Muscle layer of colon (tissue), 2 donors: Measurements from ENCODE around the gene CS.
A peak's percentile ranks its signal among the peaks of the same experiment; 100 is the strongest.
"Not testable (repeated sequence)": the region's sequence is repeated elsewhere in the genome, so short reads cannot be mapped to it uniquely, and the experiment has no call there.

ENCODE experiments used
- H3K27ac ChIP-seq: one replicate; pipeline ENCODE4 v1.7.0; 2013; ENCODE audit warnings: low read depth, mild to moderate bottlenecking, low read length, moderate library complexity
- H3K27me3 ChIP-seq, 2 donors: one replicate each; pipeline ENCODE4 v1.7.0; 2013; ENCODE audit warnings: low read length in 2 of 2, mild to moderate bottlenecking in 2 of 2; ENCODE audit not compliant: insufficient read depth in 2 of 2, control insufficient read depth in 1 of 2
- H3K36me3 ChIP-seq: one replicate; pipeline ENCODE4 v1.7.0; 2013; ENCODE audit warnings: mild to moderate bottlenecking, low read length; ENCODE audit not compliant: insufficient read depth
- H3K4me1 ChIP-seq: one replicate; pipeline ENCODE4 v1.7.0; 2013; ENCODE audit warnings: mild to moderate bottlenecking, low read length; ENCODE audit not compliant: insufficient read depth
- H3K4me3 ChIP-seq, 2 donors: one replicate each; pipeline ENCODE4 v1.7.0; 2013; ENCODE audit warnings: low read length in 2 of 2, low read depth in 1 of 2, mild to moderate bottlenecking in 1 of 2, moderate library complexity in 1 of 2
- H3K9ac ChIP-seq: one replicate; pipeline ENCODE4 v1.7.0; 2013; ENCODE audit warnings: low read length
- H3K9me3 ChIP-seq: one replicate; pipeline ENCODE4 v1.7.0; 2013; ENCODE audit warnings: mild to moderate bottlenecking, low read length
- donor health status: abdominal sarcoma.
- donor health status: Adenocarcinoma of cecum.

The CS gene

DNA sequence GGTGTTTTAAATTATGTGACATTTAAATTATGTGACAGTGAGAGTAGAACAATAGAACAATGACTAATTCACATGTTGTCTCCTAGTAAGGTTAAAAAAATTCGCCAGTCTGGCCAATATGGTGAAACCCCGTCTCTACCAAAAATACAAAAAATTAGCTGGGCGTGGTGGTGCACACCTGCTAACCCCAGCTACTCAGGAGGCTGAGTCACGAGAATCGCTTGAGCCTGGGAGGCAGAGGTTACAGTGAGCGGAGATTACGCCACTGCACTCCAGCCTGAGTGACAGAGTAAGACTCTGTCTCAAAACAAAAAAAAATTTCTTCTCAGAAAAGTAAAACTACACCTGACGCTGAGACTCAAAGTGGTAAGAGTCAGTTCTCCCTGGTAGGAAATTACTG lies 2.7 kb downstream of the CS start:
- Histone ChIP-seq H3K27me3 (no peaks in the 10 kb centered on the region), H3K9ac (no peak overlapping the region), H3K27ac (no peak overlapping the region), H3K4me1 (peaks cover 51% of the 10 kb centered on the region), H3K36me3 (no peaks in the 10 kb centered on the region), H3K9me3 (no peaks in the 10 kb centered on the region), H3K4me3 (peak overlapping the region in 1 of 2 donors; percentile 26)

DNA sequence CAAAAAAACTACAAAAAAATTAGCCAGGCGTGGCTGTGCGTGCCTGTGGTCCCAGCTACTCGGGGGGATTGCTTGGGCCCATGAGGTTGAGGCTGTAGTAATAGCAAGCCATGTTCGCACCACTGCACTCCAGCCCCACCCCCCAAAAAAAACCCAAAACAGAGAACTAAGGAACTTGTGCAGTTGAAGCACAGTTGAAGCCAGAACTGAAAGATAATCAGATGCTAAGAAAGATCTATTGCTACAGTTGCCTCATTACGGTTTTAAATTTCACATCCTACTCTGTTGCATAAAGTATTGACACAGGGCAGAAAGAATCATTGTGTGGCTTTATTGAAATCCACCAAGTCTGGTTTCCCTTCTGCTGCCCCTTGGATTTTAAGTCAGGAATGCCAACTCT lies 3.8 kb downstream of the CS start:
- Histone ChIP-seq H3K27ac (no peak overlapping the region), H3K9me3 (no peaks in the 10 kb centered on the region), H3K36me3 (peaks cover 4% of the 10 kb centered on the region), H3K4me1 (peaks cover 41% of the 10 kb centered on the region), H3K27me3 (no peaks in the 10 kb centered on the region), H3K9ac (no peak overlapping the region), H3K4me3 (no peak overlapping the region)

DNA sequence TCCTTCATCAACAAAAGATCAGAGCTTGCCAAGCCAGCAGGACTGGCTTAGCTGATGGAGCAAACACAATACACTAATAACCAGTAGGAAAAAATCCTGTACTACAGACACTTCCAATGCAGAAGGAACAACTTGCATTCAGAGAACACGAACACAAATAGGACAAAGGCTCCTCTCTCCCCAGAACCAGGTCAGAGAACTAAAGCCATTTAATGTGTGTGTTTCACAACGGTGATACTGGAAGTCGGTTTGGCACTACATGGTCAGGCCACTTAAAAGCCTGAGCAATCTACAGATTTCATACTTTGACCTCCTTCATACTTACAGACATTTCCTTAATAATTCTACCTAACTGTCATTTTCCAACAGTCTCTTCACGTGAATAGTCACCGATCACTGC lies 6.3 kb downstream of the CS start:
- no peak overlapping the region for H3K27ac ChIP-seq
- H3K4me1 ChIP-seq, result peaks cover 28% of the 10 kb centered on the region
- H3K9ac ChIP-seq, result no peak overlapping the region
- H3K4me3 ChIP-seq, result no peak overlapping the region
- peaks cover 6% of the 10 kb centered on the region for H3K36me3 ChIP-seq
- H3K27me3 ChIP-seq, result no peaks in the 10 kb centered on the region
- H3K9me3 ChIP-seq, result no peaks in the 10 kb centered on the region

DNA sequence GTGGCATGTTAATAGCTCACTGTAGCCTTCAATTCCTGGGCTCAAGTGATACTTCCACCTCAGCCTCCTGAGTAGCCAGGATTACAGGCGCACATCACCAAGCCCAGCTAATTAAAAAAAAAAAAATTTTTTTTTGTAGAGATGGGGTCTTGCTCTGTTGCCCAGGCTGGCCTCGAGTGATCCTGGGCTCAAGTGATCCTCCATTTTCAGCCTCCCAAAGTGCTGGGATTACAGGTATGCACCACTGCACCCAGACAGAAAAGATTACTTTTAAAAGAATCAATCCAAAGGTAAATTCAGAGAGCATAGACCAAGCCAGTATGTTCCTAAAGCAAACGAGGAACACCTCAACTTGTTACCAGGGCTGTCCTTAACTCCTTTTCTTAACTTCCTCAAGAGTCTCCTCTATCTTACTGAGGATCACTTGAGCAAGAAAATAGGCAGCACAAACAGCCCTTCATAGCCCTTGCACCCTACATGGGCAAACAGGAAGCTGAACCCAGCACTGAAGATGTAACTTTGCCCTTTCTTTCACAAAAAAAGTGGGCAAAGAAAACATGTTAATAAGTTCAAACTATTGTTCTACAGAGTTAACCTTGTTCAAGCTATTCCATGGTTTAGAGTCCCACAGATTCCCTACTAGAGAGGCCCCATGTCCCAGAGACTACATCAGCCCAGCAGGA lies 11.3 kb downstream of the CS start:
- peaks cover 24% of the 10 kb centered on the region for H3K36me3 ChIP-seq
- no peak overlapping the region for H3K9ac ChIP-seq
- H3K27me3 ChIP-seq, result no peaks in the 10 kb centered on the region

DNA sequence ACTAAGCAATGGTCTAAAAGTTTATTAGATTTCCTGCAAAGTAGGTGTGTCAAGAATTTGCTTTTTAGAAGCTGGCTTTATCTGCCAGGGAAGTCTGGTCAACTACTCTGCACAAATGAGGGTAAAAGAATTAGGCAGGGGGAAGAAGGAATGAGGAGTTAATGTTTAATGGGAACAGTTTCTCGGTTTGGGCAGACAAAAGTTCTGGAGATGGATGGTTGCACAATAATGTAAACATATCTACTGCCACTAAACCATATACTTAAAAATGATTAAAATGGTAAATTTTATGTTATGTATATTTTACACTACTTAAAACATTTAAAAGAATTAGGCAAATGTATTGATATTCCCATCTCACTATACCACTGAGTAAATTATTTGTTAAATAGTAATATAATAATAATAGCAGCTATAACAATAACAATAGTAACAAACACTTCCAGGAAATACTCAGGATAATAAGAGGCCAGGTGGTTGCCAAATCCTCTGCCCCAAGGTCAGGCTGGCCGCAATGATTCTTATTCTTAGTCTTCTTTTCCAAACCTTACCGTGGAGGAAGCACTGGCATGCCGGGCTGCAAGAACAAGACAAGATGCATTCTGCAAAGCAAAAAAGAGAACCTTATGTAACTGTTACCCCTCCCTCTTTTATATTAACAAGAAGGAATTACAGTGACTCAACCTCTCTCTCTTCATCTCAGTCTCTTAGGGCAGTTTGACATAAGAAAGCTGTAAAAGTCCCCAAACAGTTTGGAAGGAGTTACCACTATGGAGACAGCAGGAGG lies 13.9 kb downstream of the CS start:
- peaks cover 5% of the 10 kb centered on the region for H3K4me1 ChIP-seq
- H3K36me3 ChIP-seq, result peaks cover 43% of the 10 kb centered on the region
- no peak overlapping the region for H3K9ac ChIP-seq
- H3K27ac ChIP-seq, result no peak overlapping the region
- no peaks in the 10 kb centered on the region for H3K27me3 ChIP-seq
- H3K4me3 ChIP-seq, result no peak overlapping the region
- no peaks in the 10 kb centered on the region for H3K9me3 ChIP-seq

More for the DNA sequence above, 11.3 kb downstream of the CS start:
- no peak overlapping the region for H3K27ac ChIP-seq
- no peaks in the 10 kb centered on the region for H3K9me3 ChIP-seq
- peaks cover 5% of the 10 kb centered on the region for H3K4me1 ChIP-seq
- no peak overlapping the region for H3K4me3 ChIP-seq

DNA sequence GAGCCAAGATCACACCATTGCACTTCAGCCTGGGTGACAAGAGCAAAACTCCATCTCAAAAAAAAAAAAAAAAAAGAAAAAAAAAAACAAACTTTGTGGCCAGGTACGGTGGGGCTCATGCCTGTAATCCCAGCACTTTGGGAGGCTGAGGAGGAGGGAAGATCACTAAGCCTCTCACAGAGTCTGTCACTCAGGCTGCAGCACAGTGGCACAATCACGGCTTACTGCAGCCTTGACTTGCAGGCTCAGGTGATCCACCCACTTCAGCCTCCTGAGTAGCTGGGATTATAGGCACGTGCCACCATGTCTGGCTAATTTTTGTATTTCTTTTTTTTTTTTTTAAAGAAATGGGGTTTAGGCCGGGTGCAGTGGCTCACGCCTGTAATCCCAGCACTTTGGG lies 15.9 kb downstream of the CS start:
- peaks cover 50% of the 10 kb centered on the region for H3K36me3 ChIP-seq
- H3K27ac ChIP-seq, H3K4me3 ChIP-seq, H3K9me3 ChIP-seq, H3K9ac ChIP-seq, H3K27me3 ChIP-seq, H3K4me1 ChIP-seq: not testable (repeated sequence)

DNA sequence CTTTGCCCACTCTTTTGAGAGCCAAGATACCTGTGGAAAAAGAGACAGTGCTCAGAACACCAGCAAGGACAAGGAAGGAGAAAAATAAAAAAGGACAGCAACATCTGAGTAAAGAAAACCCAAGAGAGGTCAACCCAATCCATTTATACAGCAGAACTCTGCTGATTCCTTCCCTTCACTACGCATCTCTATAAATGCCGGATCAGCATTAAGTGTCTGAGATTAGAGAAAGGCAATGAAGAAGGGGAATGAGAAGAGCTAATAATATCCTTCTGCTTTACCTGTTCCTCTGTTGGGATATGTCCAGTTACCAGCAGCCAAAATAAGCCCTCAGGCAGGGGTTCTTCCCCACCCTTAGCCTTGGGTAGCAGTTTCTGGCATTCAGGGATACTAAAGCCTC lies 17.6 kb downstream of the CS start:
- Histone ChIP-seq H3K36me3 (peaks cover 64% of the 10 kb centered on the region), H3K4me3 (no peak overlapping the region), H3K27ac (no peak overlapping the region)

DNA sequence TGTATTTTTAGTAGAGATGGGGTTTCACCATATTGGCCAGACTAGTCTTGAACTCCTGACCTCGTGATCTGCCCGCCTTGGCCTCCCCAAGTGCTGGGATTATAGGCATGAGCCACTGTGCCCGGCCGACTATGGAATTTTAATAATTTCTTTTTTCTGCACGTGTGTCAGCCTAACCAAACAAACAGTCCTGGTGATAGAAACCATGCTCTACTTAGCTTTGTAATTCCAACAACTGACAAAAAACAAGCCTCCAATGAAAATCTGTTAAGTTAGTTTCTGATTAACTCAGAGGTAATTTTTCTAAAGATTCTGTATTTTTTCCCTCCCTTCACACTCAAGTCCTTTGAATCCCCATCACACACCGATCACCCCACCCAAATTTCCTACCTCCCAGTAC lies 18.1 kb downstream of the CS start:
- no peak overlapping the region for H3K27ac ChIP-seq
- no peaks in the 10 kb centered on the region for H3K27me3 ChIP-seq
- peaks cover 65% of the 10 kb centered on the region for H3K36me3 ChIP-seq
- H3K9ac ChIP-seq, result no peak overlapping the region
- no peak overlapping the region for H3K4me3 ChIP-seq
- H3K9me3 ChIP-seq, result no peaks in the 10 kb centered on the region
- H3K4me1 ChIP-seq, result peaks cover 5% of the 10 kb centered on the region

More for the DNA sequence above, 17.6 kb downstream of the CS start:
- H3K27me3 ChIP-seq, result no peaks in the 10 kb centered on the region
- H3K9me3 ChIP-seq, result no peaks in the 10 kb centered on the region
- H3K9ac ChIP-seq, result no peak overlapping the region
- H3K4me1 ChIP-seq, result peaks cover 5% of the 10 kb centered on the region

DNA sequence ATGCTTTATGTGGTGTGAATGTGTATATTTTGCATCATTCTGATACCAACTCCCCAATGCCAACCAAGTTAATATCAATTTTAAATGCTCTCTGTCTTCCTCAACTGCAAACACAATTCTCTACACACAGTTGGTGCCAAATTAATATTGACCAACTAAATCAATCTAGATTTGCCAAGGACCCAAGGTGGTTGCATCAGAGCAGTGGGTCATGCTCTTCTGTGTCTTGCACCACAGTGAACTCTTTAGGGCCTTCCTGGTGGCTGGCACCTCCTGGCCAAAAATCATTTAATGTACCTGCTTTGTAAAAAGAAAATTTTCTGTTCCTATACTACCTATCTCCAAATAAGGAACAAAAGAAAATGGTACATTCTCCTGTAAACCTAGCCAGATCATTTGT lies 19.3 kb downstream of the CS start:
- no peak overlapping the region for H3K4me3 ChIP-seq
- no peaks in the 10 kb centered on the region for H3K4me1 ChIP-seq
- no peaks in the 10 kb centered on the region for H3K9me3 ChIP-seq
- H3K27me3 ChIP-seq, result no peaks in the 10 kb centered on the region
- H3K9ac ChIP-seq, result no peak overlapping the region
- H3K36me3 ChIP-seq, result peaks cover 66% of the 10 kb centered on the region
- H3K27ac ChIP-seq, result no peak overlapping the region

DNA sequence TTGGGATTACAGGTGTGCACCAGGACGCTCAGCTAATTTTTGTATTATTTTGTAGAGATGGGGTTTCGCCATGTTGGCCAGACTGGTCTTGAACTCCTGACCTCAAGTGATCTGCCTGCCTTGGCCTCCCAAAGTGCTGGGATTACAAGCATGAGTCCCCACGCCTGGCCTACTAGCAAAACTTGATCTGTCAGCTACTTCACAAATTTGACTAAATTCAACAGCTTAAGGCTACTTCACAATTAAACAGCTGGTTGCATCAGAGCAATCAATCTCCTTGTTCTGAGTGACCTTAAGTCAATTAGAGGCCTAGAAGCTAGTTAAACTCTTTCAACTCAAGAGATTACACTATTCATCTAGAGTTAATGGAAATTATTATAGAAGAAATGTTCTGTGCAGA lies 21.2 kb downstream of the CS start:
- Histone ChIP-seq H3K9me3 (no peaks in the 10 kb centered on the region), H3K27ac (no peak overlapping the region), H3K4me3 (no peak overlapping the region), H3K4me1 (no peaks in the 10 kb centered on the region), H3K9ac (no peak overlapping the region), H3K36me3 (peaks cover 74% of the 10 kb centered on the region), H3K27me3 (no peaks in the 10 kb centered on the region)

DNA sequence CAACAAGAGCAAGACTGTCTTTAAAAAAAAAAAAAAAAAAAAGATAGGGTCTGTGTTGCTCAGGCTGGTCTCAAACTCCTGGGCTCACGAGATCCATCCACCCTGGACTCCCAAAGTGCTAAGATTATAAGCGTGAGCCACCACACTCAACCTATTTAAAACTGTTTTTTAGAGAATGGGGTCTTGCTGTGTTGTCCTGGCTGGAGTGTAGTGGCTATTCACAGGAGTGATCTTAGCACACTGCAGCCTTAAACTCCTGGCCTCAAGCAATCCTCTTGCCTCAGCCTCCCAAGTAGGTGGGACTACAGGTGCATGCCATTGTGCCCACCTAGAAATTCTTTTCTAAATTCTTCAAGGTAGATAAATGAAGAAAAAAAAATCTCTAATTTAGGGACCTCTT lies 25.8 kb downstream of the CS start:
- H3K9me3 ChIP-seq, result no peaks in the 10 kb centered on the region
- H3K36me3 ChIP-seq, result peaks cover 71% of the 10 kb centered on the region
- H3K9ac ChIP-seq, result no peak overlapping the region
- no peak overlapping the region for H3K4me3 ChIP-seq
- H3K27me3 ChIP-seq, result no peaks in the 10 kb centered on the region
- no peaks in the 10 kb centered on the region for H3K4me1 ChIP-seq
- no peak overlapping the region for H3K27ac ChIP-seq

DNA sequence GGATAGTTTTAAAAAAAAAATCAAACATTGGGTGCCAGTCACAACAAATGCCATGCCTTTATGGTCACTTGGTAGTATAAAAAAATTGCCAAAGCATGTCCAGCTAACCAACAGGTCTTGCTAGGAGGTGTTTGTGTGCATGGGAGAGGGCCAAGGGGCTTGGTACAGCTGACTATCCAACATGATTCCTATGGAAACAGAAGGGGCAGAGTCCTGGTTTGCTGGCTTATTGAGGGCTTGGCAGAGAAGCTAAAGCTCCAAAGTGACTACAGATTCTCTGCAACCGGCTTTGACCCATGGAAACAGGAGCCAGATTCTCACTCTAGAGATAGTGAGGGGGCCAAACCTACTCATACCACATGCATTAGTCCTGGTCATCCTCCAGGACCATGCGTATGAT lies 27.7 kb downstream of the CS start:
- not testable (repeated sequence) for H3K27ac ChIP-seq, H3K9ac ChIP-seq, H3K27me3 ChIP-seq, H3K9me3 ChIP-seq, H3K4me1 ChIP-seq, H3K4me3 ChIP-seq
- peaks cover 60% of the 10 kb centered on the region for H3K36me3 ChIP-seq
